ENCODE data around the gene YAP1. TPM values are rescaled to one million over a fixed set of nuclear protein-coding genes. Genes with fewer than 3 reads are reported as not detected.

YAP1 gene
- total and polyA plus RNA-seq, 2 experiments from 2014 or later, result 20.6 to 111 TPM

DNA sequence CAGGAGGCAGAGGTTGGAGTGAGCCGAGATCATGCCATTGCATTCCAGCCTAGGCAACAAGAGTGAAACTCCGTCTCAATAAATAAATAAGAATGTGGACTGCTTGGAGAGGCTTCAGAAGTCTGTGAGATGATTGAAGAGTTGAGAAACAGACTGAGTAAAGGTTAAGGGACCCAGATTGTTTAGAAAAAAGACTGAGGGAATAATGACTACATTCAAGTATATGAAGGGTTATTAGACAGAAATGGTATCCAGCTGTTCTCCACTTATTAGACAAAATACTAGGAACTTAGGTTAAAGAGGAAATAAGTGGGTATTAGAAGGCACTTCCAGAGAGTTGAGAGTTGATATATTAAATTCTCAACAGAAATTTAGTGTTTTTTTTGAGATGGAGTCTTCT is 10.5 kb upstream of the YAP1 start:
- TF ChIP-seq EZH2phosphoT487 (IDR thresholded peaks at IDR 0.05; ENCODE audit: low read depth, severe bottlenecking, unreplicated experiment), result no peak
- TF ChIP-seq, protein P1, sequence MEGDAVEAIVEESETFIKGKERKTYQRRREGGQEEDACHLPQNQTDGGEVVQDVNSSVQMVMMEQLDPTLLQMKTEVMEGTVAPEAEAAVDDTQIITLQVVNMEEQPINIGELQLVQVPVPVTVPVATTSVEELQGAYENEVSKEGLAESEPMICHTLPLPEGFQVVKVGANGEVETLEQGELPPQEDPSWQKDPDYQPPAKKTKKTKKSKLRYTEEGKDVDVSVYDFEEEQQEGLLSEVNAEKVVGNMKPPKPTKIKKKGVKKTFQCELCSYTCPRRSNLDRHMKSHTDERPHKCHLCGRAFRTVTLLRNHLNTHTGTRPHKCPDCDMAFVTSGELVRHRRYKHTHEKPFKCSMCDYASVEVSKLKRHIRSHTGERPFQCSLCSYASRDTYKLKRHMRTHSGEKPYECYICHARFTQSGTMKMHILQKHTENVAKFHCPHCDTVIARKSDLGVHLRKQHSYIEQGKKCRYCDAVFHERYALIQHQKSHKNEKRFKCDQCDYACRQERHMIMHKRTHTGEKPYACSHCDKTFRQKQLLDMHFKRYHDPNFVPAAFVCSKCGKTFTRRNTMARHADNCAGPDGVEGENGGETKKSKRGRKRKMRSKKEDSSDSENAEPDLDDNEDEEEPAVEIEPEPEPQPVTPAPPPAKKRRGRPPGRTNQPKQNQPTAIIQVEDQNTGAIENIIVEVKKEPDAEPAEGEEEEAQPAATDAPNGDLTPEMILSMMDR (IDR thresholded peaks at IDR 0.05; ENCODE audit: poor library complexity), result no peak
- no peak for TF ChIP-seq EZH2 (IDR thresholded peaks at IDR 0.05; ENCODE audit: borderline replicate concordance)

DNA sequence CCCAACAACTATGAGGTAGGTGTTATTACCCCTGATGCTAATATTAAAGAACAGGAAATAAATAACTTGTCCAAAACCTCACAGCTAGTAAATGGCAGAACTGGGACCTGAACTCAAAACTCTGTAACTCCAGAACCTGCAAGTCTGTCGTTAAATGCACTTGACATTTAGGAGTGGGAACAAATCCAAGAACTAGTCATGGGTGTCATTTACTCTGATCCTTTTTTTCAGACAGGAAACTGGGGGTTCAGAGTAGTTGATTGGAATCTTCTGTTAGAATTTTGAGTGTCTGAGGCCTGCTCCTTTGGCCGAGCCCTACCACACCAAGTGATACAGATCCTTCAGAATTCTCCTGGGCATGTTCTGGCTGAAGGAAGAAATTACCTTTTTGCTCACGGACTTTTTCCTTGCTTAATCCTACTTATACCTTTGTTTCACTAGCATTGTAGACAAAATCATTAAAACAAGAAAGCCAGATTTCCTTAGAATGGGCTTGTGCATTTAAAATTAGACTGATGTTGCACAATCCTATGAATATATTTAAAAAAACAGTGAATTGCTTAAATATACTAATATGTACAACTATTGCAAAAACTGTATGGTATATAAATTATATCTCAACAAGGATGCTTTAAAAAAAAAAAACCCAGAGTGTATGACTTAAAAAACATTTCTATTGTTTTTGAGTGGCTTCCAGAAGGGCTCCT is 1.4 kb upstream of the YAP1 start:
- WGBS (ENCODE audit: low lambda C conversion rate, missing lambda C conversion rate), result 53% methylated on average over 3 of the region's 3 CpGs
- H2AFZ ChIP-seq, result peak overlapping the region; percentile 89
- peak overlapping the region; percentile 97 for H3K27ac ChIP-seq

More for the DNA sequence above, 10.5 kb upstream of the YAP1 start:
- H3K9me3 ChIP-seq (ENCODE audit: low read depth), result no peaks in the 10 kb centered on the region
- H3K27me3 ChIP-seq, result no peaks in the 10 kb centered on the region
- no peaks in the 10 kb centered on the region for H3K9me2 ChIP-seq (replicated peaks; ENCODE audit: insufficient read depth)
- no peak overlapping the region for H3K4me2 ChIP-seq
- WGBS (ENCODE audit: low lambda C conversion rate, missing lambda C conversion rate), result 87% methylated on average over 2 of the region's 2 CpGs
- H4K20me1 ChIP-seq (ENCODE audit: insufficient read depth, poor library complexity, severe bottlenecking), result no peaks in the 10 kb centered on the region
- no peaks in the 10 kb centered on the region for H3K79me2 ChIP-seq
- H3K36me3 ChIP-seq (replicated peaks; ENCODE audit: insufficient read depth, low read depth), result no peaks in the 10 kb centered on the region
- no peaks in the 10 kb centered on the region for H3K4me1 ChIP-seq (ENCODE audit: insufficient read depth)
- no peak overlapping the region for H2AFZ ChIP-seq
- H3K4me3 ChIP-seq, result no peak overlapping the region
- no peak for DNase-seq (ENCODE audit: low spot score)
- no peak overlapping the region for H3K27ac ChIP-seq

DNA sequence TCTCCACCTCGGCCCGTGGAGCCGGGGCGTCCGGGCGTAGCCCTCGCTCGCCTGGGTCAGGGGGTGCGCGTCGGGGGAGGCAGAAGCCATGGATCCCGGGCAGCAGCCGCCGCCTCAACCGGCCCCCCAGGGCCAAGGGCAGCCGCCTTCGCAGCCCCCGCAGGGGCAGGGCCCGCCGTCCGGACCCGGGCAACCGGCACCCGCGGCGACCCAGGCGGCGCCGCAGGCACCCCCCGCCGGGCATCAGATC is 439 bp downstream of the YAP1 start:
- Histone ChIP-seq H3K4me3 (peak overlapping the region; percentile 21), H2AFZ (peak overlapping the region; percentile 17), H3K27me3 (no peaks in the 10 kb centered on the region), H3K79me2 (peaks cover 53% of the 10 kb centered on the region), H3K36me3 (replicated peaks; ENCODE audit: insufficient read depth, low read depth) (no peaks in the 10 kb centered on the region), H3K9me2 (replicated peaks; ENCODE audit: insufficient read depth) (no peaks in the 10 kb centered on the region), H3K4me2 (peak overlapping the region; percentile 82), H3K27ac (peak overlapping the region; percentile 97), H3K9me3 (ENCODE audit: low read depth) (no peaks in the 10 kb centered on the region), H4K20me1 (ENCODE audit: insufficient read depth, poor library complexity, severe bottlenecking) (no peaks in the 10 kb centered on the region), H3K4me1 (ENCODE audit: insufficient read depth) (peaks cover 29% of the 10 kb centered on the region)
- no peak for DNase-seq (ENCODE audit: low spot score)
- WGBS (ENCODE audit: low lambda C conversion rate, missing lambda C conversion rate), result 0% methylated on average over 17 of the region's 31 CpGs
- TF ChIP-seq EZH2 (IDR thresholded peaks at IDR 0.05; ENCODE audit: borderline replicate concordance), result no peak
- TF ChIP-seq, protein P1 (IDR thresholded peaks at IDR 0.05; ENCODE audit: poor library complexity), result no peak
- TF ChIP-seq EZH2phosphoT487 (IDR thresholded peaks at IDR 0.05; ENCODE audit: low read depth, severe bottlenecking, unreplicated experiment), result no peak

More for the DNA sequence above, 1.4 kb upstream of the YAP1 start:
- no peaks in the 10 kb centered on the region for H3K9me2 ChIP-seq (replicated peaks; ENCODE audit: insufficient read depth)
- DNase-seq (ENCODE audit: low spot score), result no peak
- peak overlapping the region; percentile 82 for H3K4me2 ChIP-seq
- TF ChIP-seq EZH2phosphoT487 (IDR thresholded peaks at IDR 0.05; ENCODE audit: low read depth, severe bottlenecking, unreplicated experiment), result no peak
- TF ChIP-seq, protein P1 (IDR thresholded peaks at IDR 0.05; ENCODE audit: poor library complexity), result no peak
- TF ChIP-seq EZH2 (IDR thresholded peaks at IDR 0.05; ENCODE audit: borderline replicate concordance), result no peak
- H3K36me3 ChIP-seq (replicated peaks; ENCODE audit: insufficient read depth, low read depth), result no peaks in the 10 kb centered on the region
- H3K79me2 ChIP-seq, result peaks cover 39% of the 10 kb centered on the region
- peak overlapping the region; percentile 71 for H3K4me3 ChIP-seq
- peaks cover 14% of the 10 kb centered on the region for H3K4me1 ChIP-seq (ENCODE audit: insufficient read depth)
- H4K20me1 ChIP-seq (ENCODE audit: insufficient read depth, poor library complexity, severe bottlenecking), result no peaks in the 10 kb centered on the region
- H3K27me3 ChIP-seq, result no peaks in the 10 kb centered on the region
- H3K9me3 ChIP-seq (ENCODE audit: low read depth), result no peaks in the 10 kb centered on the region
